Measurements from ENCODE around the gene LRP1. TPM values are rescaled to one million over a fixed set of nuclear protein-coding genes. Genes with fewer than 3 reads are reported as not detected.

The LRP1 gene
- total RNA-seq, 1 donor from 2014 or later: 591 TPM

DNA sequence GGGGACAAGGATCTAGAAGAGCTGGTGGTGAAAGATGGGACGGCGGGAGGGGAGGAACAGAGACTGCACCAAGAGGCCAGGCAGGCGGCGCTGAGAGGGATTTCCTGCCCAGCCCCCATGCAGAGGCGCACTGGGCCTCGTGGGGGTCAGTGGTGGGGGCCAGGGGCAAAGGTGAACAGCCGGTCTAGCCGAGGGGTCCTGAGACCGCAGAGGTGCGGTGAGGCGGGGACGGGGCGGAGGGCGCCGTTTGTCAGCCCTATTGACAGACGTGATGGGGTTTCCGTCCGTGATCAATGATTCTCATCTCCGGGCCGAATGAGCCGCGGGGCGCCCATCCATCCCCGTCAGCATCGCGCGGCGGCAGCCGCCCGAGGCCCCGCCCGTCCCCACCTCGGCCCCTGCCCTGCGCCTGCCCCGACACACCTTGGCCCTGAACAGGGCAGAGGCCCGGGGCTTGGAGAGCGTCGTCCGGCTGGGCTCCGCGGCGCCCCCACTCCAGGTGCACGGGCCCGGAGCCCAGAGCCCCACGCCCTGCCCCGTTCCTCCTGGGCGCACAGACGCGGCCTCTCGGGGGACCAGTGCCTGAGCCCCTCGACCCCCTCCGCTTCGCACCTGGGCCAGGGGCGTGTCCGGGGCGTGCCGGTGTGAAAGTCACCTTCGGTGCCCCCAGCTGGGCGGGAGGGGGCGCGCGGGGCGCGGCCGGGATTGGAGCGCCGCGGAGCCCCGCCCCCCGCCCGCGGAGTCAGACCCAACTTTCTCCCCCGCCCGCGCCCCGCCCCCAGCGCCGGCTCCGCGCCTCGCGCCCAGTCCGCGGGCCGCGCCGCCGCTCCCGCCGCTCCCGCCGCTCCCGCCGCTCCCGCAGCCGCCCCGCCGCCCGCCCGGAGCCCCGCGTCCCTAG lies 88.0 kb downstream of the LRP1 start, which contains the start of gene NXPH4:
TSS of gene NXPH4 (plus strand) at position 781 of the 898 bp plus-strand sequence. CDS start 176 bp downstream, outside the sequence.
- H3K4me1 Mint-ChIP-seq (ENCODE audit: unreplicated experiment): peaks cover 75% of the 10 kb centered on the region

DNA sequence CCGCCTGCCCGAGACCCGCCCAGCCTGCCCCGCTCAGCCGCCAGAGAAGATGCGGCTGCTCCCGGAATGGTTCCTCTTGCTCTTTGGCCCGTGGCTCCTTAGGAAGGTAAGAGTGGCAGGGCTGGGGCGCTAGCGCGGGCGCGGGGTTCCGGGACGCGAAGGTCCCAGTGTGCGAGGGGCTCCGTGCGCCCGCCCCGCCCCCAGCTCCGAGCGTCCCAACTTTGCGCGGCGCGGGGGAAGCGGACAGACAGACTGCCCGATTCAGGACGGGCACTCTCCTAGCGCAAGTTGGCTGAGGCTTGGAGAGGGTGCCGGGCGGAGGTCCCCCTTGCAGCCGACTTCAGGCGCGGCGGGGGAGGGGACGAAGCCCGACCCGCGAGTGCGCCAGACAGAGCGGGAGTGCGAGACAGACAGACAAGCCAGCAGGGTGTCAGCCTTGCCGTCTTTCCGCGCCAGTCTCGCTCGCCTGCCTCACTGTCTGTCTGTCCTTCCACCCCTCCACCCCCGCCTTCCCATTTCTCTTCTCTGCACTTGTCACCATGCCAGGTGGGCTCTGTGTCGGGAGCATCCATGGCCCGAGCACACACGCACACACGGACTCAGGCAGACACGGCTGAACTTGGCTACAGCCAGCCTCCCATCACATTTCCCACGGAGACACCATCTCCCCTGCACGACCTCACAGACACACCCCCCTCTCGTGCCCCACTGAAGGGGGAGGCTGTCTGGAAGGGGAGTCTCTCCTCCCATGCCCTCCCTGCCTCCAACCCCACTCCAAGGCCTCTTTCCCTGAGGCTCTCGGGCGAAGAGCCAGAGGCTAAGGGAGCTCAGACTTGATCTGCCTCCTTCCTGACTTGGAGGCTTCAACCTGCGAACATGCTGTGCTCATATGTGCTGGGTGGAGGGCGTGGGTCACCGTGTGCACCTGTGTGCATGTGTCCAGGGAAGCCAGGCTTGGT lies 88.9 kb downstream of the LRP1 start:
- peak overlapping the region; percentile 11 for H3K27ac Mint-ChIP-seq (ENCODE audit: unreplicated experiment)
- peak overlapping the region; percentile 88 for H3K4me3 Mint-ChIP-seq (ENCODE audit: unreplicated experiment)
- H3K4me1 Mint-ChIP-seq (ENCODE audit: unreplicated experiment): peaks cover 71% of the 10 kb centered on the region
- H3K9me3 Mint-ChIP-seq (ENCODE audit: unreplicated experiment): no peaks in the 10 kb centered on the region
- DNase-seq (ENCODE audit: extremely low spot score, unreplicated experiment): no peak
- H3K36me3 Mint-ChIP-seq (ENCODE audit: unreplicated experiment): no peaks in the 10 kb centered on the region
- no peak for TF ChIP-seq CTCF (IDR thresholded peaks at IDR 0.05)
- H3K27me3 Mint-ChIP-seq (ENCODE audit: unreplicated experiment): peaks cover 13% of the 10 kb centered on the region

More for the DNA sequence above, 88.0 kb downstream of the LRP1 start, which contains the start of gene NXPH4:
- TF ChIP-seq CTCF (IDR thresholded peaks at IDR 0.05): no peak
- Mint-ChIP-seq H3K36me3 (ENCODE audit: unreplicated experiment) (no peaks in the 10 kb centered on the region), H3K4me3 (ENCODE audit: unreplicated experiment) (peak within 1 kb of the TSS; percentile 88), H3K27me3 (ENCODE audit: unreplicated experiment) (peaks cover 9% of the 10 kb centered on the region), H3K27ac (ENCODE audit: unreplicated experiment) (peak within 1 kb of the TSS; percentile 49), H3K9me3 (ENCODE audit: unreplicated experiment) (no peaks in the 10 kb centered on the region)
- no peak for DNase-seq (ENCODE audit: extremely low spot score, unreplicated experiment)

DNA sequence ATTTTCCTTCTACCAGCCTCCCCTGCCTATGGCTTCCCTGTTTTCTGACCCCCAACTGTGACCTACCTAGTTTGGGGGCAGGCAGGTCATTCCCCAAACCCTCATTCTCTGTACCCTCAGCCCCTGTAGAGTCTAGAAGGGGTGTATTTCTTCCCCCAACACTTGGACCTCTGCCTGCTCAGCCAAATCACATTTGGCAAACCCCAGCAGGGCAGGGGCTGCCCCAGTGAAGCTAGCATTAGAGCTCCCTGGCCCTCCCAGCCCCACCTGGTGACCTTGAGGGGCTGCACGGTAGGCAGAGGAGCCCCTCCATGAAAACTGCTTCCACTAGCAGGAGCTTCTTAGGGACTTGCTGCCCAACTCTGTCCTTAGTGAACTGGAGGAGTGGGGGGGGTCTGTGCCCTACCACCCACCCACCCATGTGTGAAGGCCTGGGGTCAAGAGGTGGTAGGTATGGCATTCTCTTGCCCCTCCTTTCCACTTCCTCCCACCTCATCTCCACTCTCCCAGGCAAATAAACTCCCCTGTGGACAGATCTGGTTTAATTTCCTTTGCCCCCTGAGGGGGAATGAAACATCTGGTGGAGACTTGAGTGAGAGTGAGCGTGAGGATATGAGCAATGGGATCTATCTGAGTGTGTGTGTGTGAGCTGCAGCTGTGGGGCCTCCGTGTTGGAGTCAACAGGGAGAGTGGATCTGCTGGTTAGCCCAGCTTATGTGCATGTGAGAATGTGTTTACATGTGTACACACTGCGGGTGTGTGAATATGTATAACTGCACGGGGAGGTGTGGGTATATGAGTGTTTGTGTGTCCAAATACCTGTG lies 90.0 kb downstream of the LRP1 start:
- no peak overlapping the region for H3K27ac Mint-ChIP-seq (ENCODE audit: unreplicated experiment)
- H3K36me3 Mint-ChIP-seq (ENCODE audit: unreplicated experiment): no peaks in the 10 kb centered on the region
- H3K27me3 Mint-ChIP-seq (ENCODE audit: unreplicated experiment): peaks cover 13% of the 10 kb centered on the region
- no peak for DNase-seq (ENCODE audit: extremely low spot score, unreplicated experiment)
- TF ChIP-seq CTCF (IDR thresholded peaks at IDR 0.05): no peak
- no peaks in the 10 kb centered on the region for H3K9me3 Mint-ChIP-seq (ENCODE audit: unreplicated experiment)
- peaks cover 61% of the 10 kb centered on the region for H3K4me1 Mint-ChIP-seq (ENCODE audit: unreplicated experiment)
- H3K4me3 Mint-ChIP-seq (ENCODE audit: unreplicated experiment): peak overlapping the region; percentile 88

GRCh38 chr12:57219205-57219992 lies 91.1 kb downstream of the LRP1 start:
- Mint-ChIP-seq H3K36me3 (ENCODE audit: unreplicated experiment) (peaks cover 3% of the 10 kb centered on the region), H3K4me3 (ENCODE audit: unreplicated experiment) (peak overlapping the region; percentile 88), H3K9me3 (ENCODE audit: unreplicated experiment) (no peaks in the 10 kb centered on the region), H3K27ac (ENCODE audit: unreplicated experiment) (no peak overlapping the region), H3K4me1 (ENCODE audit: unreplicated experiment) (peaks cover 50% of the 10 kb centered on the region), H3K27me3 (ENCODE audit: unreplicated experiment) (peaks cover 13% of the 10 kb centered on the region)
- no peak for TF ChIP-seq CTCF (IDR thresholded peaks at IDR 0.05)
- no peak for DNase-seq (ENCODE audit: extremely low spot score, unreplicated experiment)

Measured in osteocyte (in vitro differentiated cells).